Embryonic facial prominence (tissue), 1 donor: Measurements from ENCODE around the gene CNNM2.
"Not testable (repeated sequence)": the region's sequence is repeated elsewhere in the genome, so short reads cannot be mapped to it uniquely, and the experiment has no call there.

Experiments
- DNase-seq: peaks from one replicate; pipeline ENCODE4 v3.0.0-alpha.2; 2016; ENCODE audit errors: extremely low spot score

The CNNM2 gene

DNA sequence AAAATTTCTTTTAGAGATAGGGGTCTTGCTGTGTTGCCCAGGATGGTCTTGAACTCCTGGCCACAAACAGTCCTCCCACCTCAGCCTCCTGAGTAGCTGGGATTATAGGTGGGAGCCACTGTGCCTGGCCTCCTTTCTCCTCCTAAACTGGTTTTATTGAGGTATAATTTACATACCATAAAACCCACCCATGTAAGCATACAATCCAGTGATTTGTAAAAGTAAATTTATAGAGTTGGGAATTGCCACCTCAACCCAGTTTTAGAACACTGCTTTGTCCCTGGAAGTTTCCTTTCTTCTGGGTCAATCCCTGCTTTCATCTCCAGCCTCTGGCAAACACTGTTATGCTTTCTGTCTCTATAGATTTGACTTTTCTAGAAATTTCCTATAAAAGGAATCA lies 49.0 kb downstream of the CNNM2 start:
- DNase-seq = no peak

DNA sequence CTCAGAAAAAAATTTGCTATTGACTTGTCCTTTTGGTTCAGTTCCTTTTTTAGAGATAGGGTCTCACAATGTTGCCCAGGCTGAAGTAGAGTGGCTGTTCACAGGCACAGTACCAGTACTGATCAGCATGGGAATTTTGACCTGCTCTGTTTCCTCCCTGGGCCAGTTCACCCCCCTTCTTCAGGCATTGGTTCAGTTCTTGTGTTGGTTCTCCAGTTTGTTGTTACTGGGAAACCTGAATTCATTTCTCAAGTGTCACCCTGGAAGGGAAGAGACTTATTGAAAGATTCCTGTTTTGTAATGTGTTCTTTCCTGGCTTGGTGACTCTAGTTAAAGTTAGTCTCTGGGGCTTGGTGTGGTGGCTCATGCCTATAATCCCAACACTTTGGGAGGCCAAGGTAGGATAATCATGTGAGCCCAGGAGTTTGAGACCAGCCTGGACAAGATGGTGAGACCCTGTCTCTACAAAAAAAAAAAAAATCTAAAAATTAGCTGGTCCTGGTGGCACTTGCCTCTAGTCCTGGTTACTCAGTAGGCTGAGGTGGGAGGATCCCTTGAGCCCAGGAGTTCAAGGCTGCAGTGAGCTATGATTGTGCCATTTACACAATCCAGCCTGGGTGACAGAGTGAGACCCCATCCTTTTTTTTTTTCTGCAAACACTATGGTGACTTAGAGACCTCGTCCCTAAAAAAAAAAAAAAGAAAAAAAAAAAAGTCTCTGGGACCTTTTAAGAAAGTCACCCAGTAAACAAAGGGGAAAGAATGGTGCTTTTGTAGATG lies 52.7 kb downstream of the CNNM2 start:
- no peak for DNase-seq

DNA sequence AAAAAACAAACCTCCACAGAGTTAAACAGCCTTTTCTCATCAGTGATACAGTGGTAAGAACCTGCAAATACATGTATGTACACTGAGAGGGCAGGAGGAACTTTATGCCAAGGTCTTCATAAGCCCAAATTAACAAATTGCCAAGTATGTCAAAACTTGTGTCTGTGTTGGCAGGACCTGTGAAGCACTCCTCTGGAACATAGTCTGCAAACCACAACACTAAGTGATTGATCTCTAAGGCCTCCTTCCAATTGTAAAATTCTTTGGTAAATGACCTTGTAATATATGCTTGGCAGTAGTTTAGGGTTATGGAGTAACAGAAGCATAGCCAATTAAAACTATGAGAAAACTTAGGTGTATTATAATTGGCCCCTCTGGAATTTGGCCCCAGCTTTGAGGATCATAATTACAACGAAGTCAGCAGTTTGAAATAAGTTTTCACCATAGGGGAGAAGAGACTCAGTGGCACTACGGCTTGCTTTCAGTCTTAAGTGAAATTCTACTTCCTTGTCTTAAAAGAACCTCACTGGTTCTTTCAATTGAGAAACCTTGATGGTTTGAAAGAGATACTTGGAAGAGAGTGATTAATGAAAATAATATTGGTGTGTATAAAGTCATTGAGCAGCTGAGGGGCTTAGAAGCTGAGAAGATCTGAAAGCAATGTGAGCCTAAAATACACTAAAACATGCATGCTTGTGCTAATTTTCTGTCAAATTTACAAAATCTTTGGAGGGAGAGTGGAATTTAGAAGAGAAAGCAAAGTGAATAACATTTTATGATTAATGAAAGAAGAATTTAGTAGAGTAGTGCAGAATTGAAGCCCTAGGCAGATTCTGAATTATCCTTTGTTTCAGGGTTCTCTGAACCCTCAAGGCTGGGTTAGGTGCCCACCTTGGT lies 57.6 kb downstream of the CNNM2 start:
- no peak for DNase-seq

DNA sequence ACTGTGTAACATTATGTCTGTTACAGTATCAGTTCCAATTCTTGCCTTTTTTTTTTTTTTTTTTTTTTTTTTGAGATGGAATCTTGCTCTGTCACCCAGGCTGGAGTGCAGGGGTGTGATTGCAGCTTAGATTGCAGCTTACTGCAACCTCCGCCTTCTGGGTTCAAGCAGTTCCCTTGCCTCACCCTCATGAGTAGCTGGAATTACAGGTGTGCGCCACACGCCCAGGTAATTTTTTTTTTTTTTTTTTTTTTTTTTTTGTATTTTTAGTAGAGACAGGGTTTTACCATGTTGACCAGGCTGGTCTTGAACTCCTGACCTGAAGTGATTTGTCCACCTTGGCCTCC lies 58.3 kb downstream of the CNNM2 start:
- DNase-seq = not testable (repeated sequence)

DNA sequence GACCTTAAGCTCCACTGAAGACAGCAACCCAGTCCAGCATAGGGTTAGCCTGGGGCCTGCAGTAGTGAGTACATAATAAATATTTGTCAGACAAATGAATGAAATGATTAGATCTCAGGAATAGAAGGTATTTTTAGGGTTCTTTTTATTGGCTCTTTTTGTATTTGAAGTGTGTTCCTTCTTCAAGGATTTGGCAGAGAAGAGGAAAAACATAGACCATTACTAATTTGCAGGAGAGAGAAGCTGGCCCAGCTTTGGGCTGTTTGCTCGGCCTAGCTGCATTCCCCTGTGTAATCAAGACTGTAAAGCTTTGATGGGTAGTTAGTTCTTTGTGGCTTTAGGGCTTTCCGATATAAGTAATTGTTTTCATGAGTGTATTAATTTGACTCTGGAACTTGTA lies 64.2 kb downstream of the CNNM2 start:
- no peak for DNase-seq

DNA sequence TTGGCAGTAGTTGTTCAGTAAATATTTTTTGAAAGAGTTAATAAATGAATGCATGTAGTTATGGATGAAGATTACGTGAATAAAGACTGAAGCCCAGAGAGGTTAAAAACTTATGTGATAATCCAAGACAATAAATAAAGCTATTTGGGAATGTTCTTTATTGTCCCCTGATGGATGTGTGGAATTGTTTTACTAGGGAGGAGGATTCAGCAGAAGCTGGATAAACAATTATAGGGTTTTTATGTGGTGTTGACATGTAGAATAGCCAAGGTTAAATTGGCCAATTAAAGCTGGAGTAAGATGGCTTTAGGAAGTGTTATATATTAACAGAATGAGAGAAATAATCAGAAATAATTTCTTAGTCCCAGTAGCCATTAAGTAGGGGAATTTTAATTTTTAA lies 66.0 kb downstream of the CNNM2 start:
- no peak for DNase-seq

- DNase-seq = no peak
Measured at GRCh38 chr10:102985811-102986210, 67.7 kb downstream of the CNNM2 start.

DNA sequence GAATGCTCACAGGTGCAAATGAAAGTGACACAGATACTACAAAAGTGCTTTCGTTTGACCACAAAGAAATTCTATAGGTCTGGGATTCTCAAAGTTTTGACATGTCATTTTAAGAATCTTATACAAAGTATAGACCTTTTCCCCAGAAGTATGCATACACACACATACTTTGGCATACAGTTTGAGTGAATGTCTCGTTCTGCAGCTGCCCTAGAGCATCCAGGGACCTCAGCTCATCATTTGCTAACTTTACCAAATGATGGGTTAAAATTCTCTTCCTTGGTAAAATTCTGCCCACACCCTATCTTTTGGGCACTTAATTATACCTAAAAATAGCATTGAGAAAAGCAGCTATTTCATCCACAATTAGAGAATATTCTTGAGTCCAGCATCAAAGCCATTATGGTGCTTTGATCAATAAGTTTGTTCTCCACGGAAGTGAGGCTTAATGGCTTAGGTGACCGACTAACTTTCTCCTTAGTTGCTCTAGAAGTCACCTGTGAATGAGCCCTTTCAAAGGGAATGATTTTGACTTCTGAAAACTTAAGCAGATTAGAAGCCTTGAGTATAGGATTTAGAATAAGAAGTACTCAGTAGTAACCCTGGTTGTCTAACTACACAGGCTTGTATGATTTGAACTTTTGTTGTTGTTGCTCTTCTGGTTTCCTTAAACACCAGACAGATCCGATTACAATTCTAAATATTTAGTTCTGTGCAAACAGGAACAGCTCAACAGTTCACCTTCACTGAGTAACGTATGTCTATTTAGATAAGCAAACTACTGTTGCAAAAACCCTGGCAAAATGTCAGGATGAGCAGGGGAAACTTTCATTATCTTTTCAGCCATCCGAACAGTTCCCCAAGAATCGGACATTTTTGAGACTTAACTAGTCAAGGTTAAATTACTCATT lies 70.6 kb downstream of the CNNM2 start:
- no peak for DNase-seq

GRCh38 chr10:102994531-102995295 lies 76.6 kb downstream of the CNNM2 start:
- no peak for DNase-seq

- DNase-seq = no peak
Measured at GRCh38 chr10:102996876-102997275, 78.8 kb downstream of the CNNM2 start.

DNA sequence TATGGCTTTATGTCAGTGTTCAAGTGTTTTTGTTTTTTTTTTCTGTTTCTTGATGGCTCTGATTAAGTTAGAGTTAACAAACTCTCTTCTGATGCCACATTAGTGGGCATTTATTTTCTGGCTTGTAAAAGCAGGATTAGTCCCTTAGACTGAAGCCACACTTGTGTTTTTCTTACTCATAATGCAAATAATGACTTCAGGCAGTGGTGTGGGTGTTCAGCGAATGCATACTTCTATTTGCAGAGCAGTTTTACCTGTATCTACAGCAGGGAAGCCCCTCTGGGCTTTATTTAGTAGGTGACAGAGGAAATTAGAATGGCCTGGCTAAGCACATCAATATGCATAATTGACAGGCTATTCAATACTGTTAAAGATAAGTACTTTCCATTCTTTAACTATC lies 79.9 kb downstream of the CNNM2 start:
- no peak for DNase-seq

DNA sequence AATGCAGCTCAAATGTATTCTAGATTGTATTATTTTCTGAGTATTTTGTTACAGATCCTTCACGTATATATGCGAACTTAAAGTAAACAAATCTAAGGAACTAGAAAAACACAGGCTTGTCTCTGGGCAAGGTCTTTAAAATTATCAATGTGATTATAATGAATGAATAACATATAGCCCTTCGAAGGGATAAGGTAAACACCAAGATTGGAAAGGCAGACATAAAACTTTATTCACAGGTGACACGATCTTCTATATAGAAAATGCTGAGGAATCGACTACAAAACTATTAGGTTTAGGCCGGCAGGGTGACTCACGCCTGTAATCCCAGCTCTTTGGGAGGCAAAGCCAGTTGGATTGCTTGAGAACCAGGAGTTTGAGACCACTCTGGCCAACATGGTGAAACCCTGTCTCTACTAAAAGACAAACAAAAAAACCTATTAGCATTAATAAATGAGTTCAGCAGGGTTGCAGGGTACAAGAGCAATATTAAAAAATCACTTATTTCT lies 80.4 kb downstream of the CNNM2 start:
- DNase-seq = no peak

- not testable (repeated sequence) for DNase-seq
Measured at GRCh38 chr10:103000050-103000449, 82.0 kb downstream of the CNNM2 start.

- no peak for DNase-seq
Measured at GRCh38 chr10:103007017-103007416, 88.9 kb downstream of the CNNM2 start.

DNA sequence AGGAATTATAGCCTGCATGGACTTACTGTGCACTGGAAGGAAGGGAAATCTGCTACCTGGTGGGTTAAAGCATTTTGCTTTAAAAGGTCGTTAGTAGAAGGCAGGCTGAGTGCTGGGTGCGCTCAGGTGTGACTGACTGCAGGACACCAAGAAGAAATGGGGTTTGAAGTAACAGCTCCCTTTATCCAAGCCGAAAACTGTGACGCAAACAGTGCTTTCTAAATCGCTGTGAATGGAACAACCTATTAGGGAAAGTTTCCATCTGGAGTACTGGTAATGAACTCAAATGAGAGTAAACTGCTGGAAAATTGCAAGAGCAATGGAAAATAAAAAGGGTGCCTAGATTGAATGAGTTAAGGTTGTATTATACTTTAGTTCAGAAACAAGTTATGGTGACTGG lies 95.3 kb downstream of the CNNM2 start:
- no peak for DNase-seq

- DNase-seq = no peak
Measured at GRCh38 chr10:103019425-103019824, 101.3 kb downstream of the CNNM2 start.

DNA sequence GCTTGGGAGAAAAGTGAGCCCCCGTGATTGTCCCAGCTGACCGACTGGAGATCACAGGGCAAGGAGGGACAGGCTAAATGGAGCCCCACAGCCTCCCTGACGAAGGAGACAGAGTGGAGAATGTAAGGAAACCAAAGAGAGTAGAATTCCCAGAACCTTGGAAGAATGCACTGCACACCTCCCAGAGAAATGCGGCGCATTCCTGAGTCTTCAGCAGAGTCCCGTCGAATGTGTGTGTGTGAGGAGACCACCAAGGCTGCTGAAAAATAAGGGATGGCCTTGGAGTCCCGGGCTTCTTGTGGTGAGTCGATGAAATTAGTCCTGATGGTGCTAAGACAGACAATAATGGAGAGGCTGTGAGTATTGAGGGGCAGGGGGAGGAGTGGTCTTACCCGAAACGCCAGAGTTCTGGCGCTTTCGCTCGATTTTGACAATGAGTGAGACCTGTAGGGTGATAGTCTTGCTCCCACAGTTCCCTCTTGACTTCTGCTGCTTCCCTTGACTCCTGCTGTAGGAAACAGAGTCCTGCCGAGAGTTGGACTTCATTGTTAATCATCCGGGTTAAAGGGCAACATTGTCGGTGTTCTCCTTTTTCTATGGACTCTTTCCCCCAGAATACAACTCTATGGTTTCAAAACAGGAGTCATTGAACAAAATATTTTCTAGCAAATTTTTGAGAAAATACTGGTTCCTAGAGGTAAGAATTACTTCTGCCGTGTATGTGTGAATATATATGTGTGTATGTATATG lies 103.2 kb downstream of the CNNM2 start:
- DNase-seq = no peak

GRCh38 chr10:103021900-103022293 lies 103.8 kb downstream of the CNNM2 start:
- DNase-seq = no peak

DNA sequence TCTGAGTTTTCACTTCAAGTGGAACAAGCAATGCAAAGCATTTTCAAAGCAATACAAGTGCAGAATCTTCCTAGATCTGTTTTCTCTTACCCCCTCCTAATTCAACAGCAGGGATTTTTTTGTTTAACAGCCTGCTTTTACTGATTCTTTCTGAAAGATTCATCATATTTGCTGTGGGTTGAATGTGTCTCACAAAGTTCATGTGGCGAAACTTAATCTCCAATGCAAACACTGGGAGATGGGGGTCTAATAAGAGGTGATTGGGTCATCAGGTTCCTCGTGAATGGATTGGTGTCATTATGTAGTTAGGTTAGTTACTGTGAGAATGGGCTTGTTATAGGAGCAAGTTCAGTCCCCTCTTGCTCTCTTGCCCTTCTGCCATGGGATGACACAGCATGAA lies 107.6 kb downstream of the CNNM2 start:
- no peak for DNase-seq

GRCh38 chr10:103038570-103038969 lies 120.5 kb downstream of the CNNM2 start:
- DNase-seq = no peak
